ENCODE results near the gene SULT2B1.

SULT2B1 gene

DNA sequence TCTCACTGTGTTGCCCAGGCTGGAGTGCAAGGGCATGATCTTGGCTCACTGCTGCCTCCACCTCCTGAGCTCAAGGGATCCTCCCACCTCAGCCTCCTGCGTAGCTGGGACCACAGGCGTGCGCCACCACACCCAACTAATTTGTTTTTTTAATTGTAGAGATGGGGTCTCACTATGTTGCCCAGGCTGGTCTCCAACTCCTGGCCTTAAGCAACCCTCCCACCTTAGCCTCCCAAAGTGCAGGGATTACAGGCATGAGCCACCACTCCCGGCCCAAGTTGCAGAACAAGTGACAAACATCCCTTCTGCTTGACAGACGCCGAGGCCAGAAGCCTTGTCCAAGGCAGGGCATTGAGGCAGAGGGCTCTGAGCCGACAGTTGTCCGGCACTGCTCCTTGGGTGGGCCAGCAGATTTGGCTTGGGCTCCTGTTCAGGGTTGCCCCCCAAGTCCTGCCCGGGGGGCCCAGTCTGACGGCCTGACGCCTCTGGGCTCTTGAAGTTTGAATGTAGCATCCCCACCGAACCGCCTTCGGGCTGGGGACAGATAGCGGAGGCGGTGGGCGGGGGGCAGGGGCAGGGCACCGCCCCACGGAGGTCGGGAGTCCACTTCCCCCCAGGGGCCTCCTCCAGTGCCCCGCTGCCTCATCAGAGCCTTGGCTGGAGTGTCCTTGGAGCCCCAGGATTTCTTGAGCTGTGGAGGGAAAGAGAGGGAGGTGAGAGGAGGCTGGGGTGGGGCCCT lies 48.9 kb downstream of the SULT2B1 start:
- no peak for DNase-seq (ENCODE audit: low read depth)

DNA sequence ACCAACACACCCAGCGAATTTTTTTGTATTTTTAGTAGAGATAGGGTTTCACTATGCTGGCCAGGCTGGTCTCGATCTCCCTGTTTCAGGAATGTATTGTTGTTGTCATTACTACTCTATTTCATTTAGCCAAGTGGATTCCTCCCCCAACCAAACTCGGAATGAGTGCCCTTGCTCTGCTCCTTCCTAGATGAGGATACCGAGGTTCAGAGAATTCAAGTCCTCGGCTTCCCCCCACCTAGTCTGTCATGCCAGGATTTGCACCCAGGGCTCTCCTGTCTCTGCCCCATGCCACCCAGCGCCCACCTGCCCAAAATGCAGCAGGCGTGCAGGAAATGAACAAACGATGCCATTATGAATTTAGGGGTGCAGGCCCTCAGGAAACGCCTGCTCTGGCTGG lies 51.0 kb downstream of the SULT2B1 start:
- no peak for DNase-seq (ENCODE audit: low read depth)

- DNase-seq (ENCODE audit: low read depth): no peak
Observed at GRCh38 chr19:48603449-48603848, 51.5 kb downstream of the SULT2B1 start.

DNA sequence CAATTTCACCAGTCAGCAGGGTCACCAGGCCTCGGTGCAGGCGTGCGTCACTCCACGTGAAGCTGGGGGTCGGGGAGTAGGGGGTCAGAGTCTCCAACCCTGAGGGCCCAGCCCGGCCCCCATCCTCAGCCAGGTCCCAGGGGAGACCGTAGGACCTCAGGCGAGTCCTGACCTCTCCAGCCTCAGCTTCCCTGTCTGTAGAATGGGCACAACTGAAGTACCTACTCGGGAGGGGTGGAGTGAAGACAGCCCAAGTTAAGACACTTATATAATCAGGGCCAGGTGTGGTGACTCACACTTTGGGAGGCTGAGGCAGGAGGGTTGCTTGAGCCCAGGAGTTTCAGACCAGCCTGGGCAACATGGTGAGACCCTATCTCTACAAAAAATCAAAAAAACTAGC lies 51.9 kb downstream of the SULT2B1 start:
- DNase-seq (ENCODE audit: low read depth): no peak

GRCh38 chr19:48606463-48607358 lies 54.7 kb downstream of the SULT2B1 start, which contains the start of gene SPACA4:
Gene SPACA4, plus strand, starts transcription at chr19:48606742. Its CDS starts 237 bp downstream, at chr19:48606979.
- no peak for DNase-seq (ENCODE audit: low read depth)

- DNase-seq (ENCODE audit: low read depth): no peak
Observed at GRCh38 chr19:48607359-48607755, 55.4 kb downstream of the SULT2B1 start.

DNA sequence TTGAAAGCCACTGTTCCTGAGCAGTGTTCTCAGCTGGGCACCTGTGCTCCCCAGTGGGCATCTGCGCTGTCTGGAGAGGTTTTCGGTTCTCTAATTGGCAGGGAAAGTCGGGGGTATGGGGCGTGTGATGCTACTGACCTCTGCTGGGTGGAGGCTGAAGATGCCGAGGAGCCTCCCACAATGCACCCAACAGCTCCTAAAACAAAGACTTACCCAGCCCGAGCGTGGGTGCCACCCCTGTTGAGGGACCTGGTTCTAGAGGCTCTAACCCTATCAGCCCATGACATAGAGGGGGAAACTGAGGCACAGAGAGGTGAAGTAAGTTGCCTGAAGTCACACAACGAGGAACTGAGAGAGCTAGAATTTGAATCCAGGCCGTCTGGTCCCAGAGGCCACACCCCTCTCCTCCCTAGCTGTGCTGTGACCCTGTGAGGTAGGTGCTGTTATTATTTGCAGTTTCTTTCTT lies 56.9 kb downstream of the SULT2B1 start:
- DNase-seq (ENCODE audit: low read depth): no peak

GRCh38 chr19:48609571-48610108 lies 57.7 kb downstream of the SULT2B1 start:
- no peak for DNase-seq (ENCODE audit: low read depth)

GRCh38 chr19:48611872-48612271 lies 59.9 kb downstream of the SULT2B1 start:
- DNase-seq (ENCODE audit: low read depth): no peak

- DNase-seq (ENCODE audit: low read depth): no peak
Observed at GRCh38 chr19:48613024-48613851, 61.3 kb downstream of the SULT2B1 start.

- DNase-seq (ENCODE audit: low read depth): no peak
Observed at GRCh38 chr19:48613852-48614435, 62.0 kb downstream of the SULT2B1 start.

- no peak for DNase-seq (ENCODE audit: low read depth)
Observed at GRCh38 chr19:48614436-48615230, 62.7 kb downstream of the SULT2B1 start, which contains the start of gene FAM83E. Gene FAM83E, minus strand, starts transcription at chr19:48615076. Its CDS starts 1,704 bp downstream, at chr19:48613372.

GRCh38 chr19:48615231-48616040 lies 63.5 kb downstream of the SULT2B1 start:
- no peak for DNase-seq (ENCODE audit: low read depth)

DNA sequence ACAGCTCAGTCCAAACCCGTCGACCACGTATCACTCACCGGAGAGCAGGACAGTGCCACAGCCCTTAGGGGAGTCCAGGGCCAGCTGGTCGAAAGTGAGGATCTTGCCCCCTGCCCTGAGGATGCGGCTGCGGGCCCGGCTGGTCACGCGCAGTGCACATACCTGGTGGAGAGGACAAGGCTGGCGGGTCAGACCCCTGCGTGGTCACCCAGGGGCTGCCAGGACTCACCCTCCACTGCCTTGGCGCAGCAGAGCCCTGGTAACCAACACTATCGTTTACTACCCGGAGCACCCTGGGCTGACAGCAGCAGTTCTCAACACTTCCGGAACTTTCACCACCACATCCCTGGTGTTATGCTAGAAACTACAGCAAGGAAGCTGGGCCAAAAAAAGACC lies 64.1 kb downstream of the SULT2B1 start:
- no peak for DNase-seq (ENCODE audit: low read depth)

DNA sequence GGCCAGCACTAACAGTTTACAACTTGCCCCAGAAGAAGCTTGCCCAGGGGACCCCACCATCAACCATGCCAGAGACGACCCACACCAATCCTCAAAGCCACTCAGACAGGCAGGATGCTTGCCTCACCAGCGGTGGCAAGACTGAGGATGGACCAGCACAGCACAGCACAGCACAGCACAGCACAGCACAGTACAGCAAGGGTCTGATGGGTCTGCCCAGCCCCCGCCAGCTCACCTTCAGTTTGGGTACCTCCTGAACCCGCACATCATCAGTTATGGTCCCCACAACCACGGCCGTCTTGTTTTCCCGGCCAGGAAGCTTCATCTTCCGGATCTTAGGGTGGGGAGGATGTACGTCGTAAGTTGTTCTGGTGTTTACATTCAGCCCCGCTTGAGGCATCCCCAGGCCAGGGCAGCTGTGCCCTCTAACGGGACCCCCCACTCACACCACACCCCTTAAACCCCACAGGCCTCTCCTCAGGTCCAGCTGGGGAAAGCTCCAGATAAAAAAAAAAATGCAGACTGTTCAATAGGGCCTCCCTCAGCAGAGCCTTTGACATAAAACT lies 64.6 kb downstream of the SULT2B1 start:
- DNase-seq (ENCODE audit: low read depth): no peak

DNA sequence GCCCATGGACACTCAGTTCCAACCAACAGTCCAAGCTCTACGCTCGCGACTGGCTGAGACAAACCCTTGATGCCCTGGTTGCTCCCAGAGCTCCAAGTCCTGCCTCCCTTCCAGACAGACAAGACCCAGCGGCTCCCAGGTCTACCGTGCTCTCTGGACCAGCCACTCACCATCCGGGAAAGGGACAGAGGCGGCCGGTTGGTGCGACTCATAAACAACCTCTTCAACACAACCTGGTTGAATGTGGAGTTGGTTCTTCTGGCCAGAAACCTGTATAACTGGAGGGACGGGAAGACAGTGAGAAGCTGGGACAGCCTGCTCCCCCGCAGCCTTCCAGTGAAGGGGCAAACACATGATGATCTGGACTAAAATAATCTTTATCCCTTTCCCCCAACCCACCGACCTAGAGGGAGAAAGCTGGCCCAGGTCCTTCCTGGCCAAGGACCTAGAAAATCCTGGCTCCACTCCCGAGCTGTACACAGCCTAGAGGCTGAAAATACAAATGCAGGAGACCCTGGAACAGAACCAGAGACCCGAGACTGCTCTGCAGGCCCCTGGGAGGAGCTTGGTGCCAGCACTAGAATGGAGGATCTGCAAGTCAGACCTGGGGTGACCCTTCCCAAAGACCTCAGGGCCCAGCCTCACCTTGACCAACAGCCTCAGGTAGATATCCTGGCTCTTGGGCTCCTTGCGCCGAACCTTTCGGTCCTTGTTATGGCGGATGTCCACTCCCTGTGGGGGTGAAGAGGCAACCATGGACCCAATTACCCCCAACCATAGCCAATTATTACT lies 65.4 kb downstream of the SULT2B1 start:
- no peak for DNase-seq (ENCODE audit: low read depth)

DNA sequence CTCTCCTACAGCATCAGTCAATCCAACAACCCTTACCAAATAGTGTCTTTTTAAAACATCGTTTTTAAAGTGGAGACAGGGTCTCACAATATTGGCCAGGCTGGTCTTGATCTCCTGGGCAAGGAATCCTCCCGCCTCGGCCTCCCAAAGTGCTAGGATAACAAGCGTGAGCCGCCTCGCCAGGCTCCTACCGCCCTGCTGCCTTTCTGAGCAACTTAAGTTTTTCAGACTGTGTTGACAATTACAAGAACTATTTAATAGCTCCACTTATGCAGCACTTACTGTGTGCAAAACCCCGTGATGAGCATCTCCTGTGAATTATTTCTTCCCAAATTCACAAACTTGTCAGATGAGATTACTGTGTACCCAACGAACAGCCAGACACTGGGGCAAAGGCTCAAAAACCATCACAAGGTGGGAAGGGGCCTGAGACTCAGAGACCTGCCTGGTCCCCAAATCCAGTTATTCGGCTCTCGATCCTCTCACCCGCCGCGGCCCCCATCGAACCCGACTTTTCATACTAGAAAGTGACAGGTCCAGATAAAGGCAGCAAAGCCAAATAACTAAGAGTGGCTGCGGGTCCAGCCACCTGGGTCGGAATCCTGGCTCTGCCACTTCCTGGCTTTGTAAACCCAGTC lies 66.4 kb downstream of the SULT2B1 start:
- no peak for DNase-seq (ENCODE audit: low read depth)
